ENCODE measurements around the gene ITGA11.

Gene ITGA11

GRCh38 chr15:68309024-68309423 lies 122.9 kb downstream of the ITGA11 start:
- DNase-seq = no peak

GRCh38 chr15:68307131-68307928 lies 124.6 kb downstream of the ITGA11 start:
- DNase-seq = no peak

- DNase-seq = no peak
Observed at GRCh38 chr15:68305420-68305871, 126.5 kb downstream of the ITGA11 start.

- DNase-seq = no peak
Observed at GRCh38 chr15:68304589-68305337, 127.2 kb downstream of the ITGA11 start.

GRCh38 chr15:68303560-68304436 lies 128.2 kb downstream of the ITGA11 start:
- no peak for DNase-seq

GRCh38 chr15:68303134-68303533 lies 128.8 kb downstream of the ITGA11 start:
- no peak for DNase-seq

- no peak for DNase-seq
Observed at GRCh38 chr15:68302729-68303128, 129.2 kb downstream of the ITGA11 start.

- DNase-seq = no peak
Observed at GRCh38 chr15:68301301-68301700, 130.7 kb downstream of the ITGA11 start.

GRCh38 chr15:68300115-68300940 lies 131.6 kb downstream of the ITGA11 start:
- no peak for DNase-seq

GRCh38 chr15:68299436-68299835 lies 132.5 kb downstream of the ITGA11 start:
- DNase-seq = no peak

GRCh38 chr15:68298882-68299381 lies 133.0 kb downstream of the ITGA11 start:
- DNase-seq = no peak

- DNase-seq = no peak
Observed at GRCh38 chr15:68298336-68298735, 133.6 kb downstream of the ITGA11 start.

- DNase-seq = no peak
Observed at GRCh38 chr15:68295014-68295805, 136.8 kb downstream of the ITGA11 start.

GRCh38 chr15:68292967-68293366 lies 139.0 kb downstream of the ITGA11 start:
- DNase-seq = no peak

- DNase-seq = no peak
Observed at GRCh38 chr15:68292157-68292781, 139.7 kb downstream of the ITGA11 start.

- DNase-seq = no peak
Observed at GRCh38 chr15:68290715-68291114, 141.2 kb downstream of the ITGA11 start.

GRCh38 chr15:68289621-68290352 lies 142.2 kb downstream of the ITGA11 start:
- DNase-seq = no peak

GRCh38 chr15:68289057-68289456 lies 142.9 kb downstream of the ITGA11 start:
- DNase-seq = no peak

- DNase-seq = no peak
Observed at GRCh38 chr15:68286256-68286655, 145.7 kb downstream of the ITGA11 start.

Data from fibroblast of skin of abdomen (primary cell).